HG02678 (cell line): ENCODE data around the gene ARHGEF11.

Source experiments
- ATAC-seq: cut with Tn5 transposase; IDR thresholded peaks from one replicate; pipeline ENCODE4 v1.9.1; 2021; ENCODE audit warnings: mild to moderate bottlenecking, moderate library complexity; ENCODE audit not compliant: unreplicated experiment

The ARHGEF11 gene

GRCh38 chr1:156956333-156956732, 89.2 kb downstream of the ARHGEF11 start:
- ATAC-seq = no peak

- ATAC-seq = no peak
Measured at GRCh38 chr1:156953571-156953970, 92.0 kb downstream of the ARHGEF11 start.

DNA sequence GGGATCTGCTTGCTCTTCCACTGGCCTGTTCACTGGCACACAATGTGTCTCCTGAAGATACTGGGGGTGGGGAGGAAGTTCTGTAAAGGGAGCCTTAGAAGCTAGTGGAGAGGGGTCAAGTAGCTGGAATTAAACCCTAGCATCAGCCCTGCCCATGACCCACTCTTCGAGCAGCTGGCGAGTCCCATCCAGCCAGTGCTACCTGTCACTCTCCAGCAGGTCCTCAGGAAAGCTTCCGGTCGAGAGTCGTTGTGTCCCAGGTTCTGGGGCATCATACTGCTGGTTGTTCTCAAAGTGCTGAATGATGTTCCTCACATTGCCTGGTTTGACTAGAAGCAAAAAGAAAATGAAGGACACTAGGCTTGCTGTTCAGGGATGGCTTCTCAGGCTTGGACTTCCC, 94.2 kb downstream of the ARHGEF11 start:
- ATAC-seq = no peak

- no peak for ATAC-seq
Measured at GRCh38 chr1:156949127-156949526, 96.4 kb downstream of the ARHGEF11 start.

GRCh38 chr1:156948708-156949107, 96.8 kb downstream of the ARHGEF11 start:
- no peak for ATAC-seq

DNA sequence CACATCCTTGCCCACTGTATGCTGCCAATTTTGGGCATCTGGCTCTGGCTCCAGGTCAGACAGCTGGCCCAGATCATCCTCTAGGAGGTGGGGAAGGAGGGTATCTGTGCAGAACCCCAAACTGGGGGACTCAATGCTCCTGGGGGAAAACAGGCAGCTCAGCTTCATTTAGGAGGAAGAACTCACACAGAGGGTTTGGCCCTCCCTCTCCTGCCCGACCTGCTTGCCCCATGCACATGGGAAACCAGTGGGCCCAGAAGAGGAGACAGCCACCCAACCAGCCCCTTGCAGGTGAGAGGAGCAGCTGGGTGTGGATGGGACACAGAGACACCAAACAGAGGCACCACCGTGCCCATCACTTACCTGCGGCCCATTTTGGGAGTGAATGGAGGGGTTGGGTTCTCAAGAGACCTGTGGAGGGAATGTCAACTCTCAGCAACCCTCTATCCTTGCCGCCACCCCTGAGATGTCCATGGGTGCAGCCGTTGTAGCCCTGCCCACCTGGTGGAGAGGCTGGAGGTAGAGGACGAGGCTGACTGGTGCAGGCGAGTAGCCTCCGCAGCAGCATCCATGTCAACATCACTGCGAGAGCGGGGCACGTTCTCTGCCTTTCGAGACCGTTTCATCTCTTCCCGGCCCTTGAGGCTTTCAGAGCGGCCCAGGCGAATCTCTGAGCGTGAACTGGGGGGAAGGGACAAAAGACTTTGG, 97.6 kb downstream of the ARHGEF11 start:
- ATAC-seq = no peak

DNA sequence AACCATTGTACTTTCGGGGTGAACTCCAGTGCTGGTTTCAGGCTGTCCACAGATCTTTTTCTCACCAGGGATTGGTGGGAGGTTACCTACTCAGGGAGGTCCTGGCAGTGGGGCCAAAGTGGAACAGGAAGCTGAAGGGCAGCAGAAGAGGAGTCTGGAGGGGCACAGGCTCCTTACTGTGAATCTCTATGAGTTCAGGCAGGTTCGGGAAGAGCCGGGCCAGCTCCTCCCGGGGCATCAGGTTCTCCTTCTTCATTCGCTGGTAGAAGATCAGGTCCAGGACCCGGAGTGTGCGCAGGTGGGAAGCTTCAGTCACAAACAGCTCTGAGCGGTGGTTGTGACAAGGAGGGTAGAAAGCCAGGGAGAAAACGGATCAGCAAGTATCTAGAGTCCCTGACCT, 98.4 kb downstream of the ARHGEF11 start:
- ATAC-seq = no peak

DNA sequence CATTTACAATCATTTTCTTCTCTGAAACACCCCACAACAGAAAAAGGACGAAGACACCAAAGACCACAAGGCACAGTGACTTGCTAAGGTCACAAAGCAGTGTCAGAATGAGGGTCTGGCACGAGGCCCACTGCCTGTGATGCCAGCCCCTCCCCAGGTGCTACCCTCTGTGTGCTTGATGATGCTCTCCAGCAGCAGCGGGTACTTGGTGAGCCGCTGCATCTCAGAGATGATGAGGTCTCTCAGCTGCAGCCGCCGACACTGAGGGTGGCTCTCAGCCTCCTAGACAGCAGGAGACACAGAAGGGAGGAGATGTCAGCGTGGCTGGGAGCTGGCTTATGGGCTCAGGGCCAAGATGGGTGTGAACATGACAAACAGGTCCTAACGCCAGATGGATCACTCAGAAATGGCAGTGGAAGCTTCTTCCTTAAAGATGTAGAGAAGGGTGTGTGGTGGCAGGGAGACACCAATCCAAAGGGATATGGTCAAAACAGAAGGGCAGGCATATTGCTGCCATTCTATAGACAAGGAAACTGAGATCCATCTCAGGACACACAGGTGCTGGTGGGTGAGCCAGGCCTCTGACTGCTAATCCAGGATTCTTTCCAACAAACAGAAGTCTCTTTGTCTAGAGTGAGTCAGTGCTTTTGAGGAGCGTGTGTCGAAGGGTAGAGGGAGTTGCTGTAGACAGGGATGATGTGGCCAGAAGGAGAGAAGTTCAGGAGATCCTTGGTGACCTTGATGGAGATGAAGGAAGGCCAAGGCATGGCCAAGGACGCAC, 99.5 kb downstream of the ARHGEF11 start:
- no peak for ATAC-seq

GRCh38 chr1:156944848-156945247, 100.7 kb downstream of the ARHGEF11 start:
- ATAC-seq = no peak

GRCh38 chr1:156944268-156944667, 101.3 kb downstream of the ARHGEF11 start:
- no peak for ATAC-seq

DNA sequence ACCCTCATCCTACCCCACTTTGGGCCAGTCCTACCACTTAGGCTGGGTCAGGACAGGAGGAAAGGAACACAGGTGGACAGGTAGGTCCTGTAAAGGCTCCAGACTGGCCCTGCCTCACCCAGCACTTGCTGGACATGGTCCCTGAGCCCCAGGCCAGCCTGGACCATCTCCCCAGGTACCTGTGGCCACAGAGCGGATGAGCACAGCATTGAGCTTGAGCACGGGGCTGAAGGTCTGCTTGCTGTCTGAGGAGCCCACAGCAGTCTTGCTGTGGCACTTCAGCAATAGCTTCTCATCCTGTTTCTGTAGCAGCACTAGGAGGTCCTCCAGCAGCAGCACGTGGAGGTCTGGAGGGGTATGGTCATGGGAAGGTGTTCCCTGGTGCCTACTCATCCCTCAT, 101.8 kb downstream of the ARHGEF11 start:
- ATAC-seq = no peak

DNA sequence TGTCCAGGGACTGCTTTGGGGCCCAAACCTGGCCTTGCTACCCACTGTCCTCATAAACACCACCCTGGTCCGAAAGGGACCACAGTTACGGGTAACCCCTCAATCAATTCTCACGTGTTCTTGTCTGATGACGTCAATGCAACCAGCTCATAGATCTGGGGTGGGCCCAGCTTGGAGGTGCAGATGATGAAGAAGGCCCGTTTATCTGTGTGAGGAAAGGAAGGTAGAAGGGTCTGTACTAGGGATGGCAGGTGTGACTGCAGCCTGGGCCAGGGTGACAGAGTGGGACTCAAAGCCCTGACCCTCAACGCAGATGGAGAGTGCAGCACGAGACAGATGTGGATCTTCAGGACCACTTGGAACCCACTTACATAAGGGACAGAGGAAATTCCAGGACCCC, 103.0 kb downstream of the ARHGEF11 start:
- no peak for ATAC-seq

DNA sequence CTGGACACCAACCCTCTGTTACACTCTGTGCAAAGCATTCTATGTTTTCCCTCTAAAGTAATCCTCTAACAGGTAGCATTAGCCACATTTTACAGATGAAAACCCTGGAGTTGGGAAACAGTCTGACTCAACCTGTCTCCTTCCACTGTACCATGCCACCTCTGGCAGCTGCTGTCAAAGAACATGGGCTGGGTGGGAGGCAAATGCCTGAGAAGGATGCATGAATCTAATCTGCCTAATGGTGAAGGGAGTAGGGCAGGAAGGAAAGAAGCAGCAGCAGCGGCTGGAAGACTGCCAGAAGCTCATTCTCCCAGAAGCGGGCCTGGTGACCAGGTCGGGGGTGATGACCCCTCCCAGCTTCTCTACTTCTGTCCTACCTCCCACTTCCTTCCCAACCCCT, 103.4 kb downstream of the ARHGEF11 start:
- ATAC-seq = no peak

DNA sequence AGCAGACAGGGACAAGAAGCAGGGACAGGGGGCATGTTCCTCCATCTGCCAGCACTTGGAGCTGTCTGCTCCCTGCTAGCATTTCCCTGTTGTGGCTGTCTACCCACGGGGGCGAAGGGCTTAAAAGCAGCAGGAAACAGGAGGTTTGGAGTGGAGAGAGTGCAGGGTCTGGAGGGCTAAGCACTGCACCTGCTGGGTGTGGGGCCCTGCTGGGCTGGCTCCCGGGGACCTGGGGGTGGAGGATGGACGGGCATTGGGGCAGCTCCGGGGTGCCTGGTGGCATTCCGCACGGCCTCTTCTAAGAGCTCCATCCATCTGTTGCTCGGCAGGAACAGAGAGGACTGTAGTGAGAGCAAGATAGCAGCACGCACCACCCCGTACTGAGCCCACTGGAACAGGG, 103.9 kb downstream of the ARHGEF11 start:
- no peak for ATAC-seq

DNA sequence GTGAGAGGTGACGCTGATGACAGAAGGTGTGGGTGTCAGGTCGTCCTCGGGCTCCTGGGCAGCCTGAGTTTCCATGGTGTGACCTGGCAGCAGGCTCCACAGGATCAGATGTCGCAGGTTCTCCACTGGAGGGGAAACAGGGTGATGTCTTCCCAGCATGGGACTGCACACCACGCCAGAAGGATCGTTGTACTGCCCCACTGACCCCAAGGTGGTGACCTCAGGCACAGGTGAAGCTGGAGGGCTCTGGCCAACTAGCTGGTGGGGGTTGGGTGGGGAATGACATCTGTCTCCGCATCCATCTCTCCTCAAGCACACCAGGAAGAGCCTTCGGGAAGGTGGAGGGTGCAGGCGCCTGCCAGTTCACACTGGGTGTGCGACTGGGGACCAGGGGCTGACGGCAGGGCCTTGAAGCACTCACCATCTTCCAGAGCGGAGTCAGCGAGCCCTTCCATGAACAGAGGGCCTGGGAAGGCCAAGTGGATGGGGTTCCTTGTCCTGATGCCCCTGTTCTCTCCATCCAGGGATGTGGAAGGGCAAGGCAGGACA, 105.7 kb downstream of the ARHGEF11 start:
- ATAC-seq = no peak

- no peak for ATAC-seq
Measured at GRCh38 chr1:156938813-156939212, 106.7 kb downstream of the ARHGEF11 start.

GRCh38 chr1:156937883-156938282, 107.7 kb downstream of the ARHGEF11 start:
- ATAC-seq = no peak

- ATAC-seq = no peak
Measured at GRCh38 chr1:156936721-156937220, 108.8 kb downstream of the ARHGEF11 start.

GRCh38 chr1:156936191-156936590, 109.4 kb downstream of the ARHGEF11 start:
- ATAC-seq = no peak

- no peak for ATAC-seq
Measured at GRCh38 chr1:156935505-156936128, 109.9 kb downstream of the ARHGEF11 start.

DNA sequence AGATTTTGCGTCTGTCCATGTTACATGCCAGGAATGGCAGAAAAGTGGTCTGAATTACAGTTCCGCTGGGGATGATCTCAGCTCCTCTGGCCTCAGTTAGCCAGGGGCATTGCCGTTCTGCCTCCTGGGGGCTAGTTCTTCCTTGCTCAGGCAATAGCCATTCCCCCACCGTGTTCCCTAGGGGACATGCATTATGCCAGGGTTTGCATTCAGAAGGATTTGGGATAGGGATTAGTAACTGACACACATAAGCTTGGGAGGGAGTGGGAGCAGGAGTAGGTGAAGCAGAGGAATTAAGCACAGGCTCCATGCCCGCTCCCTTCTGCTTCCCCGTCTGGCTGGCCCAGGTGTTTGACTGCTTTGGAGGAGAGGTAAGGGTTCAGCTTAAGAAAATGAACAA, 112.4 kb downstream of the ARHGEF11 start:
- ATAC-seq = no peak
